GM21423 (cell line): ENCODE measurements around the gene CENPO.
A peak's percentile ranks its signal among the peaks of the same experiment; 100 is the strongest.

ENCODE experiments used
- ATAC-seq: cut with Tn5 transposase; IDR thresholded peaks from one replicate; pipeline ENCODE4 v1.9.1; 2021; ENCODE audit warnings: mild to moderate bottlenecking, moderate library complexity; ENCODE audit not compliant: unreplicated experiment

The CENPO gene

GRCh38 chr2:24792874-24793760 lies at the start of gene CENPO, which contains the start of gene PTRHD1:
CENPO (plus strand) TSS chr2:24793425; CDS start chr2:24793920, 495 bp downstream.
PTRHD1 (minus strand) TSS chr2:24793391; CDS start chr2:24793377, 14 bp downstream.
- peak; percentile 85 for ATAC-seq

GRCh38 chr2:24743924-24744323 lies 49.3 kb upstream of the CENPO start:
- ATAC-seq = no peak

- no peak for ATAC-seq
Measured at GRCh38 chr2:24744356-24744755, 48.9 kb upstream of the CENPO start.

GRCh38 chr2:24745825-24746224 lies 47.4 kb upstream of the CENPO start:
- no peak for ATAC-seq

- ATAC-seq = no peak
Measured at GRCh38 chr2:24747299-24747698, 45.9 kb upstream of the CENPO start.

GRCh38 chr2:24749069-24749691 lies 44.0 kb upstream of the CENPO start:
- no peak for ATAC-seq

GRCh38 chr2:24754985-24755705 lies 38.1 kb upstream of the CENPO start:
- ATAC-seq = no peak

GRCh38 chr2:24756789-24757188 lies 36.4 kb upstream of the CENPO start:
- ATAC-seq = no peak

GRCh38 chr2:24761866-24762265 lies 31.4 kb upstream of the CENPO start:
- ATAC-seq = no peak

GRCh38 chr2:24762518-24762917 lies 30.7 kb upstream of the CENPO start:
- no peak for ATAC-seq

GRCh38 chr2:24763843-24764242 lies 29.4 kb upstream of the CENPO start:
- no peak for ATAC-seq

- no peak for ATAC-seq
Measured at GRCh38 chr2:24766609-24767008, 26.6 kb upstream of the CENPO start.

GRCh38 chr2:24768013-24768412 lies 25.2 kb upstream of the CENPO start:
- ATAC-seq = no peak

- ATAC-seq = no peak
Measured at GRCh38 chr2:24768601-24769000, 24.6 kb upstream of the CENPO start.

- no peak for ATAC-seq
Measured at GRCh38 chr2:24771061-24771460, 22.2 kb upstream of the CENPO start.

GRCh38 chr2:24771764-24772586 lies 21.2 kb upstream of the CENPO start:
- no peak for ATAC-seq

GRCh38 chr2:24774373-24774772 lies 18.9 kb upstream of the CENPO start:
- no peak for ATAC-seq

- ATAC-seq = no peak
Measured at GRCh38 chr2:24779116-24779515, 14.1 kb upstream of the CENPO start.

GRCh38 chr2:24783641-24784040 lies 9.6 kb upstream of the CENPO start:
- no peak for ATAC-seq

- peak; percentile 88 for ATAC-seq
Measured at GRCh38 chr2:24785671-24786321, 7.4 kb upstream of the CENPO start.
